Endothelial cell (in vitro differentiated cells): ENCODE measurements around the gene EDN3. TPM values are rescaled to one million over a fixed set of nuclear protein-coding genes. Genes with fewer than 3 reads are reported as not detected.

Source experiments
- DNase-seq: peaks from one replicate; pipeline ENCODE4 v3.0.0; 2021; ENCODE audit warnings: low spot score
- H3K27ac Mint-ChIP-seq: one replicate; pipeline ENCODE4 v1.8.0; 2021; ENCODE audit warnings: mixed read lengths, inconsistent platforms; ENCODE audit not compliant: unreplicated experiment
- H3K27me3 Mint-ChIP-seq: one replicate; pipeline ENCODE4 v1.8.0; 2021; ENCODE audit warnings: mild to moderate bottlenecking, moderate library complexity, mixed read lengths, inconsistent platforms; ENCODE audit not compliant: unreplicated experiment
- H3K36me3 Mint-ChIP-seq: one replicate; pipeline ENCODE4 v1.8.0; 2021; ENCODE audit warnings: mild to moderate bottlenecking, low read depth, mixed read lengths, inconsistent platforms; ENCODE audit not compliant: unreplicated experiment
- H3K4me1 Mint-ChIP-seq: one replicate; pipeline ENCODE4 v1.8.0; 2021; ENCODE audit warnings: mild to moderate bottlenecking, mixed read lengths, inconsistent platforms; ENCODE audit not compliant: unreplicated experiment
- H3K4me3 Mint-ChIP-seq: one replicate; pipeline ENCODE4 v1.8.0; 2021; ENCODE audit warnings: mild to moderate bottlenecking, mixed read lengths, inconsistent platforms; ENCODE audit not compliant: unreplicated experiment
- H3K9me3 Mint-ChIP-seq: one replicate; pipeline ENCODE4 v1.8.0; 2021; ENCODE audit warnings: mixed read lengths, inconsistent platforms; ENCODE audit not compliant: unreplicated experiment
- total RNA-seq: library from RNA; stranded (reverse); fragmentation: NEBNext Ultra II Directional; extraction: Animal tissue kit (Norgen Biotek cat#: 25700); gene quantifications from one replicate; pipeline ENCODE4 v1.2.1, GENCODE V29; 2021; ENCODE audit not compliant: unreplicated experiment
- TF ChIP-seq, protein P1 (sequence below): fragments of 200-600 bp; sonication (generic); IDR thresholded peaks from one replicate; pipeline ENCODE4 v1.5.0; 2021; ENCODE audit warnings: antibody characterized with exemption; ENCODE audit not compliant: unreplicated experiment

The EDN3 gene
- total RNA-seq, 1 donor from 2014 or later = not detected

- no peak overlapping the region for H3K4me3 Mint-ChIP-seq
- no peak for DNase-seq
- TF ChIP-seq, protein P1, sequence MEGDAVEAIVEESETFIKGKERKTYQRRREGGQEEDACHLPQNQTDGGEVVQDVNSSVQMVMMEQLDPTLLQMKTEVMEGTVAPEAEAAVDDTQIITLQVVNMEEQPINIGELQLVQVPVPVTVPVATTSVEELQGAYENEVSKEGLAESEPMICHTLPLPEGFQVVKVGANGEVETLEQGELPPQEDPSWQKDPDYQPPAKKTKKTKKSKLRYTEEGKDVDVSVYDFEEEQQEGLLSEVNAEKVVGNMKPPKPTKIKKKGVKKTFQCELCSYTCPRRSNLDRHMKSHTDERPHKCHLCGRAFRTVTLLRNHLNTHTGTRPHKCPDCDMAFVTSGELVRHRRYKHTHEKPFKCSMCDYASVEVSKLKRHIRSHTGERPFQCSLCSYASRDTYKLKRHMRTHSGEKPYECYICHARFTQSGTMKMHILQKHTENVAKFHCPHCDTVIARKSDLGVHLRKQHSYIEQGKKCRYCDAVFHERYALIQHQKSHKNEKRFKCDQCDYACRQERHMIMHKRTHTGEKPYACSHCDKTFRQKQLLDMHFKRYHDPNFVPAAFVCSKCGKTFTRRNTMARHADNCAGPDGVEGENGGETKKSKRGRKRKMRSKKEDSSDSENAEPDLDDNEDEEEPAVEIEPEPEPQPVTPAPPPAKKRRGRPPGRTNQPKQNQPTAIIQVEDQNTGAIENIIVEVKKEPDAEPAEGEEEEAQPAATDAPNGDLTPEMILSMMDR = no peak
- H3K4me1 Mint-ChIP-seq = peaks cover 6% of the 10 kb centered on the region
- H3K27me3 Mint-ChIP-seq = no peaks in the 10 kb centered on the region
- no peaks in the 10 kb centered on the region for H3K9me3 Mint-ChIP-seq
- no peaks in the 10 kb centered on the region for H3K36me3 Mint-ChIP-seq
- no peak overlapping the region for H3K27ac Mint-ChIP-seq
These were observed 20.6 kb downstream of the EDN3 start for GRCh38 chr20:59320854-59321647.

DNA sequence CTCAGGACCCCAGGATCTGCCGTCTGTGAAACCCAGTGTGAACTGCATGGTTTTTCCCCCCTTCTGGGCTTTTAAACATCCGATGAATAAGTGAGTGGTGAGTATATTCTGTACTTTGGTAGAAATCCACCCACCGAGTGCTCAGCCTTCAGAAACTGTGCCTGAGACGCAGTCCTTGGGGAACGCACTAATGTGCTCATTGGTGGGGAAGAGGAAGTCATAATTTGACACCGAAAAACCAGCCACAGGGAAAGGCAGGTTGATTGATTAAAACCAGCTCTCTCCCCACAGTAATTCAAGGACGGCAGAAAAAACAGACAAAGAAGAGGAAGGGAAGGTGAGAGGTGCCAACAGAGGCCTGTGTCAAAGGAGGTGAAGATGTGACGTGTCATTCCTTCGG, 21.7 kb downstream of the EDN3 start:
- Mint-ChIP-seq H3K27ac (peak overlapping the region; percentile 17), H3K36me3 (no peaks in the 10 kb centered on the region), H3K4me1 (peaks cover 6% of the 10 kb centered on the region), H3K4me3 (no peak overlapping the region), H3K9me3 (no peaks in the 10 kb centered on the region), H3K27me3 (peaks cover 2% of the 10 kb centered on the region)
- no peak for DNase-seq
- TF ChIP-seq, protein P1 = no peak

- H3K36me3 Mint-ChIP-seq = no peaks in the 10 kb centered on the region
- peaks cover 2% of the 10 kb centered on the region for H3K27me3 Mint-ChIP-seq
- peaks cover 6% of the 10 kb centered on the region for H3K4me1 Mint-ChIP-seq
- no peak for DNase-seq
- TF ChIP-seq, protein P1 = no peak
- H3K27ac Mint-ChIP-seq = no peak overlapping the region
- no peaks in the 10 kb centered on the region for H3K9me3 Mint-ChIP-seq
- H3K4me3 Mint-ChIP-seq = no peak overlapping the region
These were observed 22.4 kb downstream of the EDN3 start for GRCh38 chr20:59322585-59323454.

DNA sequence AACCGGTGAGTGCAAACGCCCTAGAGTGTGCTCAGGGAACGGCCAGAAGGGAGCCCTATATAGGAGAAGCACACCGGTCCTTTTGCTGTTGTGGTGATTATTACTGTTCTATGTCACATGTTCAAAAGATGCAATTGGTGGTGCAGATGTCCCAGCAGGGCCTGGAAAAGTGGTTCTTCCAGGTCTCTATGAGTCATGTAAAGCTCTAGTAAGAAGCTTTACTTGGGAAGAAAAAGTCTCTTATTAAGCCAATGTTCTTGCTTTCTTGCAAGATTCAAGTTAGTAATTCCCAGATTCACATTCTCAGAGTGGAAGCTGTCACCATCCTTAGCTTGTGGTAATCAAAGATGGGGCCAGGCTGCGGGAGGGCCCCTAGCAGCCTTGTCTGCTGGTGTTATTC, 23.3 kb downstream of the EDN3 start:
- TF ChIP-seq, protein P1 = no peak
- no peaks in the 10 kb centered on the region for H3K36me3 Mint-ChIP-seq
- DNase-seq = no peak
- H3K27me3 Mint-ChIP-seq = peaks cover 4% of the 10 kb centered on the region
- H3K9me3 Mint-ChIP-seq = no peaks in the 10 kb centered on the region
- H3K4me1 Mint-ChIP-seq = peaks cover 4% of the 10 kb centered on the region
- no peak overlapping the region for H3K4me3 Mint-ChIP-seq
- no peak overlapping the region for H3K27ac Mint-ChIP-seq
